ENCODE measurements around the gene RAD51B. TPM values are rescaled to one million over a fixed set of nuclear protein-coding genes. Genes with fewer than 3 reads are reported as not detected.

RAD51B gene
- polyA plus RNA-seq, 3 donors = 2.4 to 4.9 (median 3.3) TPM

DNA sequence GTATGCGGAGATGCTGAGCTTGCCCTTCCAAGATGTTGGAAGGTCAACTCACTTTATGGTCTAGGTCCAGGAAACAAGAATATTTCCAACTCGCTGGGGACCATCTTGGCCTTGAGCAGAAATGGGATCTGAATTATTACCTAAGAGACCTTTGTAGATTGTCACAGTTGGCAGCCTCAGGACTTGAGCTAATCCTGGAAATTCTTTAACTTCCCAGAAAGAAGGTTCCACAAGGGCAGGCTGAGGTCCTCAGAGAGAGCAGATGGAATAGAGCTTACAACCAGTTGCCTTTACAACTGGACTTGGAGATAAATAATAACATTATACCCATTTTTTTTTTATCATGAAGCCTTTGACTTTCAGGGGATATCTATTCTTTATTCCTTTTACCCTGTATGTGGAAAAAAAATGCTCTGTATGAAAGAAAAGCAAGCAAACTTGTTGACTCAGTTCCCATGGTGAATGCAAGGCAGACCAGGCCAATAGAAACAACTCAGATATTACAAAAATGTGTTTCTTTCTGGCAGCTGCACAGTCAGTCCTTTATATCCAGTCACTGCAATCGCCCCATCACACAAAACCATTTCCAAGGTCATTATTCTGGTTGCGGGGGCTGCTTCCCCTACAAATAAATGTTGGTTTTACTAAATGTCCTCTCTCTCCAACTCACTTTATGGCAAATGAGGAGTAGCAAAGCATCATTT is 571.9 kb downstream of the RAD51B start:
- 54 to 75% (median 62%) methylated on average over 4 of the region's 4 CpGs for WGBS, 3 donors
- H3K27ac ChIP-seq (ENCODE audit: low read depth, low read length) = no peak overlapping the region

DNA sequence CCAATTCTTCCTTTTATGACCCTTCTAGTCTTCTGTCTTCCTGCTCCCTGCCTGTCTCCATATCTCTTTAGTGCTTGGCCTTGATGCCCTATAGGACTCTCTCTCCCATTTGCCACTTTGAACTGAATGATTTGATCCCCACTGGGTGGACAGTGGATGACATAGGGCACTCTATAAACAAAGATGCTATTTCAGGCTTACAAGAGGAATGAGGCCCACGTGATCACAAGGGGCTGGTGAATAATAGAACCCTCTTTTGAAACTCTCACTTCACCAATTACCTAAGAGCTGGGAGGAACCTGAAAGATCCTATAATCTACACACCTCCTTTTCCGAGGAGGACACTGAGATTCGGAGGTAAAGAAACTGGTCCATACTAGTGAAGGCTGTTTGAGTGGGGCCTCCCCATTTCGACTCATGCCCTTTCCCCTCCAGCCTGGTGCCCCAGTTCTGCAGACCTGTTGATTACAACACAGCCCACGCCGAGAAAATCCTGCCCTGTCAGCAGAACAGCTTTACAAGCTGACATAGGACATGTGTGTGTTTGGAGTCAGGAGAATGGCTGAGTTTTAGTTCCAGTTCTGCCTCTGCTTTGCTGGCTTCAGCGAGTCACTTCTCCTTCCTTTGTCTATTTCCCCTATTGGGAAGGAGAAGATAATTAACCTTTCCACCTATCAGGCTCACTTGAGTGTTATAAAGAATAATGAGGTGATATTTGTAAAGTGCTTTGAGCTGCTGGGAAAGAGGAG is 573.0 kb downstream of the RAD51B start:
- WGBS, 3 donors = 46 to 83% (median 49%) methylated on average over 7 of the region's 7 CpGs
- H3K27ac ChIP-seq (ENCODE audit: low read depth, low read length) = peak overlapping the region; percentile 76

DNA sequence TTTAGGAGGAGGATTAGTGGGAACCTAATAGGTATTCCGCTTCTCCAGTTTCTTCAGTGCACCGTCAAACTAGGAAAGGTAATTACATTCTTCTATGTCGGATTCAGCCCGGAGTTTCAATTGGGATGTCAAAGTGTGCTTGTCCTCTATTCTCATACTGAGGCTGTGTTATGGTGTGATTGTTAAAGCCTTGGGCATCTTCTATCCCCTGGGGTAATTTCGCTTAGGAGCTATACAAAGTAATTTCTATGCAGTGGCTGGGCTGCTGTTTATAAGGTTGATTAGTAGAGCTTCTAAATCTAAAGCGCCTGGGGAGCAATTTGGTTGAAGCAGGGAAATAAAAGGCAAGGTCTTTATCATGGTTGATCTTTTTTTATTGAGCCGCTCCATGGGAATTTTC is 573.7 kb downstream of the RAD51B start:
- peak overlapping the region; percentile 9 for H3K27ac ChIP-seq (ENCODE audit: low read depth, low read length)
- WGBS, 3 donors = 88 to 92% (median 90%) methylated on average over 7 of the region's 7 CpGs

DNA sequence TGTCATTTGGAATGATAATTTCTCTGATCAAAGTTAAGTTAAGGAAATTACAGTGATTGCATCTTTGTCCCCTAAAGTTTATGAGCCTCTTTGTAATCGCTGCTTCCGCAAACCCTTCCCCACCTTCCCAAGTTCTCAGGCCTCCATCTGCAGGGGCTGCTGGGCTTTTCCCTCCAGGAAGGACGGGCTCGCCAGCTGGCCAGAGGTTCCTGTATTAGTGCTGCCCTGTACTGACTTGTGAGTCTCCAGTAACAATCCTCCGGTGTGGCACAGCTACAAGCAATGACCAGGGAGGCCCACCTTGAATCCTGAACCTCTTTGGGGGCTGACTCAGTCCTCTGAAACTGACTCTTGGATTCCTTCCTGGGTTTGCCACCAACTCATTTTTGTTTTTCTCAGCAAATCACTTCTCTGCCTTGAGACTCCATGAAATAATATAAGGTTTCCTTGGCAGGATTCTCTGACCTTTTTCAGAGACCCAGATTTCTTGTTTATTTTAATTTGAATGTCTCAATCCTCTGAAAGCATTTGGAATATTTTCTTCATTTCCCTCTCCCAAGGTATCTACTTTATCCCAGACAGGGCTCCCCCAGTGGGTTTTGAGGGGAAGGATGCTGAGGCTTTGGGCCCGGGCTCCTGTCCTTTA is 574.7 kb downstream of the RAD51B start:
- WGBS, 3 donors = 64 to 91% (median 72%) methylated on average over 5 to 6 of the region's 6 CpGs

DNA sequence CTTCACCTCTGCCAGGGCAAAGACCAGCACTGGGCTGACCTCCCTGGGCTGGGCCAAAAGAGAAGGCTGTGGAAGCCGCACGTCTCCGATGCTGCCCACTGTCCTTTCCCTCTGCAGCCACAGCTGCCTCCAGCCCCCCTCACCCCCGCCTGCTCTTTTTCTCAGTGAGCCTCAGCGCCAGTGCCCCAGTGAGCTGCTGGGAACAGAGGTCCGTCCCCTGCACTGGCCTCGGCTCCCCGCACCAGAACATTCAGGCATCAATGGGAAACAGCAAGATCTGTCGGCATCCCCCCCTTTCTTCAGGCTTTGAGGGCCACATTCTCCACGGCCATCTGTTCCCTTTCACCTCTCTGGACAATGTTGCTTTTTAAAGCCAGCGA is 575.2 kb downstream of the RAD51B start:
- H3K27ac ChIP-seq (ENCODE audit: low read depth, low read length) = peak overlapping the region; percentile 1
- WGBS, 3 donors = 64 to 90% (median 70%) methylated on average over 11 of the region's 11 CpGs

More for the DNA sequence above, 574.7 kb downstream of the RAD51B start:
- H3K27ac ChIP-seq (ENCODE audit: low read depth, low read length) = peak overlapping the region; percentile 1

DNA sequence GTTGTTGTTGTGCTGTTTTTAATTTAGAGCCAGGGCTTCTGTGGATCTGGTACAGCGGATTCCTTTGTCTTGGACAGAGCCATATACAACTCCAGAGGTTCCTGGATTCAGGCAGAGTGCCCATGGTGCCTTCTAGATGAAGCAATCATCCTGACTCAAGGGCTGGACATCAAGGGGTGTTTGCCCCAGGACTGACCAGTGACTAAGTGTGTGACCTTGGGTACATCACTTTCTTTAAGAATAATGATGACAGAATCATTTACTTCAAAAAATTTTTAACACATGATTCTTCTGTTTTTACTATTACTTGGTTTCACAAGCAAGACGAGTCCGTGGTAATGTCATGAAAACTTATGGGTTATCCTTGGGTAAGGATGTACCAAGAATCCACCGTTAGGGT is 576.0 kb downstream of the RAD51B start:
- H3K27ac ChIP-seq (ENCODE audit: low read depth, low read length) = no peak overlapping the region
- 82 to 84% (median 84%) methylated on average over 4 of the region's 4 CpGs for WGBS, 3 donors

DNA sequence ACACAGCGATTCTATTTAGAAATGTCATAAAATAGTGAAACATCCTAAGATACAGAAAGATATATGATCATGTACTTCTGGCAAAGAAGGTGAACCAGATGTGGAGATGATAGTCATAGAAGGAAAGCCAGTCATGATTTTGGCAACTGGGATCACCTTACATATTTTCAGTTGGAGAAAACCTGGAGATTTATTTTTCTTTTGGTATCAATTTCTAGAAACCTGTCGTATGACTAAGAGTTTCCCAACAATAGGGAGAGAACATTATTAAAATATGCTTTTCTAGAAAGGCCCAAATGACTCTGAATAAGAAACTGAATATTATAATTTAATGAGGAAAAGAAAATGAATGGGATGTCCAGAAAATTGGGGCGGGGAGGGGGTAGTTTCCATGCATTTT is 576.9 kb downstream of the RAD51B start:
- no peak overlapping the region for H3K27ac ChIP-seq (ENCODE audit: low read depth, low read length)
- WGBS, 3 donors = 89 to 92% (median 91%) methylated on average over 3 of the region's 3 CpGs

DNA sequence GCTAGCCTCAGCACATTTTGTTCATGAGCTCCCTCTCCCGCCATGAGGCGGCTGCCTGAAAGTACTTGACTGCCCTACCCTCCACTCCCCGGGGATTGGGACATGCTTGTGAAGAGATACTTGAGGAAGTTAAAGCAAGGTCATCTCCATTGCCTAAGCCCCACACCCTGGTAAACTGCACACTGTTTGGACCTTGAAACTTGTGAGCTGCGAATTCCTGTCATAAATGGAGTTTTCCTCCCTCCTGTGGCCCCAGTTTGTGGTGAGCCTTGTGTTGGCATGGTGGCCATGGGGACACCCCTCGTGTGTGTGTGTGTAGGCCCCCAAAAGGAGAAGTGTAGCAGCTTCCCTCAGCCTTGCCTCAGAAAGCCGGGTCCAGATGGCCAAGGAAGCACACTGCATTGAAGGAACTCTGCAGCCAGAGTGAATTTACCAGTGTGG is 577.8 kb downstream of the RAD51B start:
- 37 to 79% (median 37%) methylated on average over 6 of the region's 6 CpGs for WGBS, 3 donors
- H3K27ac ChIP-seq (ENCODE audit: low read depth, low read length) = no peak overlapping the region

DNA sequence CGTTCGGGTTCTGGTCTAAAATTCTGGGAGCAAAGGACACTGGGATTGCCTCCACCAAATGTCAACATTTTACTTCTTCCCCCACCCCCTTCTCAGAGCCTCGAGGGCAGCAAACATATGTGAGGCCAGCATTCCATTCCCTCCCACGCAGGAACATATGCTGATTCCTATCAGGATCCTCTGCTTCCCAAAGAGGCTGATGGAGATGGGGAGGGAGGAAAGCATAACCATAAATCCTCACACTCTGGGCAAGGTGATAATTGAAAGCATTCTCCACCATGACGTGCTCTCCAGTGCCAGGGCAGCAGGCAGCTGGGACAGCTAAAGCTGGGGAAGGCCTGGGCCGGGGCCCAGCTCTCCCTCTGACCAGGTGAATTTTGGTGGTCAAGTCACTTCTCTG is 578.2 kb downstream of the RAD51B start:
- no peak overlapping the region for H3K27ac ChIP-seq (ENCODE audit: low read depth, low read length)
- WGBS, 3 donors = 52 to 64% (median 53%) methylated on average over 6 of the region's 6 CpGs

DNA sequence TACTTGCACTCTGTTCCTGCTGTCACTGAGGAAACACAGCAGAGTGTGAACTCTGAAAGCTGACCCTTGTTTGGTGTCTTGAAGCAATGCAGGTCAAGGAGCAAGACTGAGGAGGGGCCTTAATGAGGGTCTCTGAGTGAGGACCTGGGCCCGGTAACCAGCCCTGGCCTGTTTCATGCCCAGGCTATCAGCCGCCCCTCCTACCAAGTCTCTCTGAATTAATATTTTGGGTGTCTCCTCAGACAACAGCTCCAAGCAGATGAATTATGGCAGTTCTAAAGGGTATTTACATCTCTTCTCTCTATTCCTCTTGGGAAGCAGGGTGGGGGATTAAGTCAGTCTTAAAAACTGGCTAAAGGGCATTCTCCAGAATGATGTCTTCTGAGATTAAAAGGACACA is 578.8 kb downstream of the RAD51B start:
- 87 to 100% (median 92%) methylated on average over 2 of the region's 2 CpGs for WGBS, 3 donors
- H3K27ac ChIP-seq (ENCODE audit: low read depth, low read length) = no peak overlapping the region

DNA sequence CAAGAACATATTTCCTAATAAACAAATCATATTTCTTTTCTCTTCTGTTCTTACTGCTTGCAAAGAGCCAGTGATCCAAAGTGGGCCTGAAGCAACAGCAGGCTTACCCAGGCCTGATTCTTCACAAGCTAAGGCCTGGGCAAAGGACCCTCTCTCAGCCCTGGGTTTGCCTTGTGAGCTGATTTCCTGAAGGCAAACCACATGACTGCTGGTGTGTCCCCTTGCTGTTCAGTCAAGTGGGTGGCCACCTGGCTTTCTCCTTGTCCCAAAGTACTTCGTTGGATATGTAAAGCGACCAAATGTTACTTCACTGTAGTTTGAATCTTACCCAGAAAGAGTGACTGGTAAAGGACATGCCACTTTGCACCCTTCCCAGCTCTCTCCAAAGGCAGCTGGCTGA is 580.4 kb downstream of the RAD51B start:
- WGBS, 3 donors = 88 to 93% (median 90%) methylated on average over 2 of the region's 2 CpGs
- no peak overlapping the region for H3K27ac ChIP-seq (ENCODE audit: low read depth, low read length)

DNA sequence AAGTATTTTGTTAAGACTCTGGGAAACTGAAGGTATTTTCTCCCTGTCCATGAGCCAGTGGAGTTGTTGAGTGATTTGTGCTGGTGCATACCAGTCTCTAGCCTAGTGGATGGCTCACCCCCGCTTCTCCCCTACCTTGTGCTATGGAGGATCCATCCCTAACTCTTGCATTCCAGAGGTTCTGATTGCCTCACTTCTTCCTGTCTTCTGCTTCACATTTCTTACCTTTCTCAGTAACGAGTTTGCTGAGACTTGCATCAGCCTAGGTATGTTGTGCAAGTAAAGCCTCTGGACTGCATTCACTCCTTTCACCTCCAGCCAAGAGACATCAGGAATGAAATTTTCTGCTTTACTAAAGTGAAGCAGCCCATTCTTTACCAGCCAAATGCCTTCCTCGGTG is 581.7 kb downstream of the RAD51B start:
- 66 to 82% (median 82%) methylated on average over 3 of the region's 3 CpGs for WGBS, 3 donors

DNA sequence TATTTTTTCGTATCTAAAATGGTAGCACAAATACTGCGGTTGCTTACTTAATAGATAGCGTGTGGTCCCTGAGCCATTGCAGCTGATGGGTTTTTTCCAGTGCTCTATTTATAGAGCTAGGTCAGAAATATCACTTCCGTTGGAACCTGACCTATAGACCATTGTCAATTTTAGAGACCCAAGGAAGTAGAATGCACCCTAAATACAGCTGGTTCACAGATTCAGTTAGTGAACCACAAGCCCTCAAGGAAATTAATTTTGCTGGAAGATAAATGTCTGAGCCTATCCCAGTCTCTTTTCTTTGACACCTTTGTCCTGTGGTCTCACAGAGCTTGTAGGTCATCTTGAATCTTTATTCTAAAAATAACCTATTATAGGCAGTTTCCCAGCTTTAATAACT is 582.3 kb downstream of the RAD51B start:
- 50 to 83% (median 77%) methylated on average over 4 of the region's 4 CpGs for WGBS, 3 donors
- no peak overlapping the region for H3K27ac ChIP-seq (ENCODE audit: low read depth, low read length)

More for the DNA sequence above, 581.7 kb downstream of the RAD51B start:
- H3K27ac ChIP-seq (ENCODE audit: low read depth, low read length) = no peak overlapping the region

DNA sequence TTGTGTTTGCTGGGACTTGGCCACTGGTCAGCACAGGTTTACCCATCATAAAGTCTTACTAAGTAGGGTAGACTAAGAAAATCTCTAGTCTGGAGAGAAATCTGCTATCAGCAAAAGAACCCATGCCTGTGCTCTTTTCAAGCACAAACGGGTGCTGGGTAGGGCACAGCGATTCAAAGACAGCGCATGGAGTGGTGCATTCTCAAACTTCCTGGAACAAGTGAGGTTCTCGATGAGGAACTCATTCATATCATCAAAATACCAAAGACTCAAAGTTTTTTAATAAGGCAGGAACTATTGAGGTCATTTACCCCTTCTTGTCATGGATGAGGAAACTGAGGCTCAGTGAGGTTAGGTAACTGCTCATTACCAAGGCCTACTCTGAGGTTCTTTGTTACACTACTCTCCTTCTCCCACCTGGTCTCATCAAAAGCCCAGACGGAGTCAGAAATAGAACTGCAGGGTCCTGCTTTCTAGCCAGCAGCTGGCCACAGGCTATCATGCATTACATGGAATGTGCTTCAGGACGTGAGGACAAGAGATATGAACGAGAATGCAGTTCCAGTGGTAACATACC is 583.0 kb downstream of the RAD51B start:
- H3K27ac ChIP-seq (ENCODE audit: low read depth, low read length) = no peak overlapping the region
- WGBS, 3 donors = 73 to 89% (median 77%) methylated on average over 7 of the region's 7 CpGs

DNA sequence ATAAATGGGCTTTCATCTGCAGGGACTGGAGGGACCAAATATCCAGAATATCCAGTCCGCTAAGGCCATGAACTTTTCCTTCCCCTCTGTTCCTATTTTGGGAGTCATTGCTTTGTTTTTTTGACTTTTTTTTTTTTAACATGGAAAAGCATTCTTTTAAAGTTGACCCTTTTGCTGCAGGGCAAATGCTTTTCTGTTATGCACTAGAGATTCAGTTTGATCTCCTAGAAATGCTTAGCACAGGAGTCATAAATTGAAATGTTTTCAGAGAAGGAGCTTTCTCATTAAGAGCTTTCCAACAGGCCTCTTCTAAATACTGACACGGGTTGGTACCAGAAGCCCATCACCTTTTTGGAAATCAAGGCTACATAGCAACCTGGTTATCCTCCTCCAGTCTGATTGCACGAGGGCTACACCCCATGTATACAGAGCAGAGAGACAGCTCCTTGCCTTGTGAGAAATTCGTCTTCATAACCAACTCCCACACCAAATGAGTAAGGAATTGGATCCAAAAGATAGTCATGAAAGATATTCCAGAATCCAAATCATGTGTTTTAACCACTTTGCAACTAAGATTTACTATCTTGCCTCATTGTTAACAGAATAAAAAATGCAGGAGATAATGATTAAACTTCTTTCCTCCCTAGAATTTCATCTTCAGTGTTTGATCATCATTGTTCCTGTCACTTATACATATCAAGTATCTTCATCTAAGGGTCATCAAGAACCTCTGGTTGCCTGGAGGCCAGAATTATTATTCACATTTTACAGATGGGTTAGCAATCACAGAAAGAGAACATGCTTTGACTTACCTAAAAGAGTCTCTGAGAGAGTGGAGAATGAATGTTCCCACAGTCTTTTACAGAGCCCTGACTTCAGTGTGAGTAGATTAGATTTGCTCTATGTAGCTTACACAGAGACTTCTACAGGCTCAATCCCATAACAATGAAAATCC is 583.9 kb downstream of the RAD51B start:
- H3K27ac ChIP-seq (ENCODE audit: low read depth, low read length) = no peak overlapping the region
- 50 to 77% (median 53%) methylated on average over 4 of the region's 4 CpGs for WGBS, 3 donors

DNA sequence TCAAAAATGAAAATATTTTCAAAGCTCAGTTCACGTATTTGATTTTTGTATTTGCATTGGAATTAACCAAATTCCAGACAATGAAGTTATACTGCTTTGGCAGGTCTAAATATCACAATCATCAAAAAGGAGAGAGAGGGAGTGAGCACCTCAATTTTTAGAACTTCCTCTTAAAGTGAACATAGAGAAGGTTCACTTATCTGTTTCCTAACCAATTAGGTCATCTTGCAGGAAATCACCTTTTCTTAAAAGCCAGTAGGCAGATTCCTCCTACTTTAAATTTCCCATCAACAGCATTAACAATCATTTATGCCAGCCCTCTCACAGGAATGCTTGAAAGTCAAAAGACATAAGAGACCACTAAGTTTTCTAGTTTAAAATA is 584.6 kb downstream of the RAD51B start:
- 68 to 83% (median 74%) methylated on average over 1 of the region's 1 CpG for WGBS, 3 donors
- H3K27ac ChIP-seq (ENCODE audit: low read depth, low read length) = no peak overlapping the region

DNA sequence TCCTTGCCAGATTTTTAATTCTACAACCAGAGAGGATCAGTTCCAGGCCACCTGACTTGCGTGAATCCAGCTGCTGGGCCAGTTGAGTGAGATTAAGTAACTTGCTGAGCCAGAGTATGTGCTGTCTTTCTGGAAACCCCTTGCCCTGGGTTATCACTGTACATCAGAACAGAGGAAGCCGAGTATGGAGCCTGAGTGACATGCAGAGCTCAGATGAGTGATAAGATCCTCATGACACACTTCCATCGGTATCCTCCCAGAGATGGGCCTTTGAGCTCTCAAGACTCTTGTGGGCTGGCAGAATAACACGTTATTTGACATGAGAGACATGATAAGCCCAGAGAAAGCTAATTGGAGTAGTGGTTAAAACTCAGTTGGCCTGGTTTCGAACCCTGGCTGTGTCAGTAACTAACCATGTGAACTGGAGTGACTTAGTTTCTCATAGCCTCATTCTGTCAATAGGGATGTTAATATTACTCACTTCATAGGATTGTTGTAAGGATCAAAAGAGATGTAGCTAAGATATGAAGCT is 585.1 kb downstream of the RAD51B start:
- 71 to 83% (median 72%) methylated on average over 5 of the region's 5 CpGs for WGBS, 3 donors

DNA sequence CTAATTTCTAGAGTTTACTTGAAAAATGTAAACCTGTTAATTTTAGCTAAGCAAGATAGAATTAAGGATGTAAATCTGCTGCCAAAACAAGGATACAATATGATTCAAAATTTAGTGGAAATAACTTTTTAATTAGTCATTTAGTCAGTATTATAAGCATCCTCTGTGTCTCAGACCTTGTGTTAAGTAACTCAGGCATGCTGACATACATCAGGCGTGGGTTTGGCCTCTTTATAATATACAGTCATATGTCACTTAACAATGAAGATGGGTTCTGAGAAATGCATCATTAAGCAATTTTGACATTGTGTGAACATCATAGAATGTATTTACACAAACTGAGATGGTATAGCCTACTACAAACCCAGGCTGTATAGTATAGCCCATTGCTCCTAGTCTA is 586.4 kb downstream of the RAD51B start:
- 96 to 100% (median 97%) methylated on average over 1 of the region's 1 CpG for WGBS, 3 donors
- H3K27ac ChIP-seq (ENCODE audit: low read depth, low read length) = no peak overlapping the region

More for the DNA sequence above, 585.1 kb downstream of the RAD51B start:
- H3K27ac ChIP-seq (ENCODE audit: low read depth, low read length) = no peak overlapping the region

All from adipose tissue (tissue), 3 donors.